ENCODE measurements around the gene APBA1. TPM values are rescaled to one million over a fixed set of nuclear protein-coding genes. Genes with fewer than 3 reads are reported as not detected.
A peak's percentile ranks its signal among the peaks of the same experiment; 100 is the strongest.

APBA1 gene
- total RNA-seq, 6 experiments from 2014 or later, result 17.6 to 25.6 (median 20.7) TPM

- no peaks in the 10 kb centered on the region for H3K27me3 Mint-ChIP-seq (ENCODE audit: insufficient read depth)
- no peak for DNase-seq
- H3K9me3 Mint-ChIP-seq, result no peaks in the 10 kb centered on the region
- no peak for TF ChIP-seq CTCF (IDR thresholded peaks at IDR 0.05)
- H3K4me3 Mint-ChIP-seq, result no peak overlapping the region
- no peak overlapping the region for H3K27ac Mint-ChIP-seq
- H3K4me1 Mint-ChIP-seq (ENCODE audit: low read depth), result peaks cover 21% of the 10 kb centered on the region
- H3K36me3 Mint-ChIP-seq (ENCODE audit: low read depth), result no peaks in the 10 kb centered on the region
These were observed 83.0 kb downstream of the APBA1 start for GRCh38 chr9:69589156-69589555.

GRCh38 chr9:69585571-69585970, 86.6 kb downstream of the APBA1 start:
- DNase-seq, result no peak
- TF ChIP-seq CTCF (IDR thresholded peaks at IDR 0.05), result no peak
- Mint-ChIP-seq H3K4me3 (no peak overlapping the region), H3K36me3 (ENCODE audit: low read depth) (no peaks in the 10 kb centered on the region), H3K27me3 (ENCODE audit: insufficient read depth) (no peaks in the 10 kb centered on the region), H3K9me3 (no peaks in the 10 kb centered on the region), H3K4me1 (ENCODE audit: low read depth) (peaks cover 36% of the 10 kb centered on the region), H3K27ac (no peak overlapping the region)

GRCh38 chr9:69584759-69585158, 87.4 kb downstream of the APBA1 start:
- H3K9me3 Mint-ChIP-seq, result no peaks in the 10 kb centered on the region
- DNase-seq, result peak; percentile 8
- H3K27ac Mint-ChIP-seq, result peak overlapping the region; percentile 1; the same call in 1 of the 2 replicates
- no peak overlapping the region for H3K4me3 Mint-ChIP-seq
- H3K27me3 Mint-ChIP-seq (ENCODE audit: insufficient read depth), result no peaks in the 10 kb centered on the region
- H3K36me3 Mint-ChIP-seq (ENCODE audit: low read depth), result no peaks in the 10 kb centered on the region
- TF ChIP-seq CTCF (IDR thresholded peaks at IDR 0.05), result no peak
- H3K4me1 Mint-ChIP-seq (ENCODE audit: low read depth), result peaks cover 36% of the 10 kb centered on the region

- no peaks in the 10 kb centered on the region for H3K9me3 Mint-ChIP-seq
- H3K27me3 Mint-ChIP-seq (ENCODE audit: insufficient read depth), result no peaks in the 10 kb centered on the region
These were observed 88.4 kb downstream of the APBA1 start for GRCh38 chr9:69583645-69584234.

GRCh38 chr9:69582544-69583297, 89.5 kb downstream of the APBA1 start:
- no peak for TF ChIP-seq CTCF (IDR thresholded peaks at IDR 0.05)
- H3K4me3 Mint-ChIP-seq, result no peak overlapping the region
- H3K27ac Mint-ChIP-seq, result no peak overlapping the region
- no peaks in the 10 kb centered on the region for H3K27me3 Mint-ChIP-seq (ENCODE audit: insufficient read depth)
- no peaks in the 10 kb centered on the region for H3K36me3 Mint-ChIP-seq (ENCODE audit: low read depth)
- no peak for DNase-seq
- H3K4me1 Mint-ChIP-seq (ENCODE audit: low read depth), result peaks cover 36% of the 10 kb centered on the region
- no peaks in the 10 kb centered on the region for H3K9me3 Mint-ChIP-seq

More at GRCh38 chr9:69583645-69584234, 88.4 kb downstream of the APBA1 start:
- Mint-ChIP-seq H3K4me1 (ENCODE audit: low read depth) (peaks cover 36% of the 10 kb centered on the region), H3K36me3 (ENCODE audit: low read depth) (no peaks in the 10 kb centered on the region), H3K4me3 (no peak overlapping the region), H3K27ac (no peak overlapping the region)
- no peak for TF ChIP-seq CTCF (IDR thresholded peaks at IDR 0.05)
- DNase-seq, result no peak

Data from HFFc6 (cell line).